Activated CD4-positive, CD25-positive, alpha-beta regulatory T cell (primary cell): ENCODE data around the gene KLHL18.
"Not testable (repeated sequence)": the region's sequence is repeated elsewhere in the genome, so short reads cannot be mapped to it uniquely, and the experiment has no call there.

ENCODE experiments used
- DNase-seq, 4 experiments: peaks; one replicate each; lab custom pipeline; 2025; lab: John Stamatoyannopoulos, UW

KLHL18 gene

DNA sequence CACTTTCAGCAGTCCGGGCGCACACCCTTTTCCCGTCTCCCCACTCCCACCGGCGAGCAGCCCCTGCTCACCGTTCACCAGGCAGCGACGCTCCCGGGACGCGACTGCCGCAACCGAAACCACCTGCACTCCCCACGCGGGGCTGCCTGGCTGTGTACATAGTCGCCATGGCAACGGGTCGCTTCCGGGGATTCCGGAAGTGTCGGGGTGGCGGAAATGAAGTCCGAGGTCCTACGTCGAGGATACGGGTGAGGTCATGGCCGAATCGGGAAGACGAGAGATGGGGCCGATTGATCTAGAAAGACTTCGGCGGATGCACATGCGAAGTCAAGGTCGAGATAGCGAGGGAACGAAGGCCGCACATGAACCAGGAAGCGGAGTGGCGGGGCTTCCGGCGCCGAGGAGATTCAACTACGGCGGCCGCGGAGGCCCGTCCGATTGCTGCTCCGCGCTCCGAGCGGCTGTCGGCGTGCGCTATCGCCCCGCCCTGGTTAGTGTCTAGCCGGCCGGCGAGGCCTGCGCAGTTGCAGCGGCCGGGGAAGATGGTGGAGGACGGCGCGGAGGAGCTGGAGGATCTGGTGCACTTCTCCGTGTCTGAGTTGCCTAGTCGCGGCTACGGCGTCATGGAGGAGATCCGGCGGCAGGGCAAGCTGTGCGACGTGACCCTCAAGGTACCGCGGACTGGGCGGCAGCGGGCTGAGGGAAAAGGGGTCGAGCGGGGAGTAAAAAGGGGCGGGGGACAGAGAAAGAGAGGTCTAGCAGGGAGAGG, at the start of gene KLHL18, which contains the start of gene KIF9:
Gene KLHL18, plus strand, starts transcription at position 521 of the 769 bp plus-strand sequence. Its CDS starts 22 bp downstream, at position 543.
Gene KIF9, minus strand, starts transcription at position 376 of the 769 bp plus-strand sequence. CDS start 5,425 bp downstream, outside the sequence.
- DNase-seq: peak; percentile 85 to 95 (median 94)

DNA sequence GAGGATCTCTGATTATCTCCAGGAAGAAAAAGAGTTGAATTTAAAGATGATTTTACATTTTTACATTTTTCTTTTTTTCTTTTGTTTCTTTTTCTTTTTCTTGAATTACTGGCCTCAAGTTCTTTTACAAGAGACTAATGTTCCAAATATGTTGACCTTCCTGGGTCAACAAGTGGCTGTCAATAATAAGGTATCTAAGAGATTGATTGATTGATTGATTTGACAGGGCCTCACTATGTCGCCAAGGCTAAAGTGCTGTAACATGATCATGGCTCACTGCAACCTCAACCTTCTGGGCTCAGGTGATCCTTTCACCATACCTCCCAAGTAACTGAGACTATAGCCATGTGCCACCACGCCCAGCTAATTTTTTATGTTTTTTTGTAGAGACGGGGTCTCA, 44.7 kb upstream of the KLHL18 start:
- DNase-seq: no peak

DNA sequence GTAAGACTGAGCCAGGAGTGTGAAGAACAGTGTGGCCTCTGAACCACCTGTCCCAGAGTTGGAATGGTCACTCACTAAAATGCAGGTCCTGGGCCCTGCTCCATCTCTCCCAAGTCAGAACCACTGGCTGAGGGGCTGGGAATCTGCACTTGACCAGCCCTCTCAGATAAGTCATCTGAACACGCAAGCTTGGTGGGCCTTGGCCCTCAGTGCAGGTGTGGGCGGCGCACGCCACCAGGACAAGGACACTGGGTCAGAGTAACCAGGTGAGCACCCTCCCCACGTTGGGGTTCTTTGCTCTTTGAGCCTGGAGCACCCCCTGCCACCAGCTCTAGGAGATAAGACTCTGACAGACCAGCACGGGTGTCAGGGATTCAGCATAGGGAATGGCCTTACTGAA, 42.8 kb upstream of the KLHL18 start:
- no peak for DNase-seq

DNA sequence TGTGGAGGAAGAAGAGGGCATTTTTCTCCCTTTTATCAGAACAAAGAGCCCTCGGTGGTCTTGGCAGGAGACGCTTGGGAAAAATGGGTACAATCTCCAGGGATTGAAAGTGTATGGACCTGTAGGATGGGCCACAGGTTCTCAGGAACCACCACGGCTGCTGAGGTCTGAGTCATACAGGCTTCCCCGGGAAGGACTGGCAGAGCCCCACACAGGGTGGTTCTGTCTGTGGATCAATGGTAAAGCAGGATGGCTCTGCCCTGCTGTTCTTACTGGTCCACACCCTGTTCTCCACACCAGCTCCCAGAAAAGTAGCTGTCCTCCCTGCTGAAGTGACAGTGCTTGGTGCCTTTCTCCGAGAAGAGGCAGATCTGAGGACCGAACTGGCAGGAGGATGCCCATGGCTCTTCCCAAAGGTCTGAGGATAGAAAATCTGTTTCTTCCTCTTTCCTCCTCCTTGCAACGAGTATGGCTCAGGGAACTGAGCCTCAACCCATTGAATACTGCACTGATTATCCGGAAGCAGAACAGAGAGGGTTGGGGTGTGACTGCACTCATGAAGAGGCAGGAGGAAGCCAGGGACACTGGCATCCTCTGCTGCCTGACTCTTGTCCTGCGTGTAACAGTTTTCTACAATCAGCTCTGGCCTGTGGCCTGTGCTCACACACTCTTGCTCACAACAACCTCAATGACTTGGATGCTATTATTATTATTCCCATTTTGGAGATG, 39.2 kb upstream of the KLHL18 start:
- no peak for DNase-seq

DNA sequence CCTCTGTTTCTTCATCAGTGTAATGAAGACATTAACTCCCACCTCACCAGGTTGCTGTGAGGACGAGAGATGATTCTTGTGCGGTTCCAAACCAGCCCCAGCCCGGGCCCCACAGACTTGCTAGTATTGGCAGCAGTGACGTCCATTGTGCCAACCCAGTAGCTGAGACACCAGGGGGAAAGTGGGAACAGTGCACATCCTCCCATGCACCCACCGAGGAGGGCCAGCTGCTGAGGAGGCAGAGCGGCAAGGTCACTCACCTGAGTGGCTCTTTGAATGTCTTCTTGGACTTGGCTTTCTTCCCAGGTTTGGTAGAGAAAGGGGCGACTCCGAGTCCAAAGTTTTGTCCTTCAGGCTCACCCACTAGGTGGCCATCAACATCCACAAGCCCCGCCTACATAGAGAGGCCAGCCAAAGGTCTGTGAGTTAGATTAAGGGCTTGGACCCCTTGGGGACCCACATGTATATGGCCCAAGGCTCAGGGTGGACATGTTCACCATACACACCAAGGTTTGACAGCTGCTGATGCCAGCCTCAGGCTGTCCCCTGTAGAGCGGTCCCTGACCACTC, 38.1 kb upstream of the KLHL18 start:
- DNase-seq: no peak

DNA sequence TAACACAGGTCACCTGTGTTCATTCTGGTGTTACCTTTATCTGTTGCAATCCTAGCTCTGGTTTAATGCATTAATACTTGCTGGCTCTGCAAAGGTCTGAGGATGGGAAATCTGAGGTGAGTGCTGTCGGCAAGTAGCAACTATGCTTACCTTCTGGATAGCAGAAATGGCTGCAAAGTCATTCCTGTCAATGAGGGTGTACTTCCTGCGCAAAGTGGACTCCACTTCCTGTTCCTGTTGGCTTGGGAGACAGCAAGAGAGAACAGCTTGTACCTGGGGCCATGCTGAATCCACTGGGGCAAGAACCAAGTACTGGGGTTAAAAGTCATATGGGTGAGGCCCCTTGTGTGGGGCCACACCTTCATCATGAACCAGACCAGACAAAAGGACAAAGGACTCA, 37.5 kb upstream of the KLHL18 start:
- DNase-seq: no peak

DNA sequence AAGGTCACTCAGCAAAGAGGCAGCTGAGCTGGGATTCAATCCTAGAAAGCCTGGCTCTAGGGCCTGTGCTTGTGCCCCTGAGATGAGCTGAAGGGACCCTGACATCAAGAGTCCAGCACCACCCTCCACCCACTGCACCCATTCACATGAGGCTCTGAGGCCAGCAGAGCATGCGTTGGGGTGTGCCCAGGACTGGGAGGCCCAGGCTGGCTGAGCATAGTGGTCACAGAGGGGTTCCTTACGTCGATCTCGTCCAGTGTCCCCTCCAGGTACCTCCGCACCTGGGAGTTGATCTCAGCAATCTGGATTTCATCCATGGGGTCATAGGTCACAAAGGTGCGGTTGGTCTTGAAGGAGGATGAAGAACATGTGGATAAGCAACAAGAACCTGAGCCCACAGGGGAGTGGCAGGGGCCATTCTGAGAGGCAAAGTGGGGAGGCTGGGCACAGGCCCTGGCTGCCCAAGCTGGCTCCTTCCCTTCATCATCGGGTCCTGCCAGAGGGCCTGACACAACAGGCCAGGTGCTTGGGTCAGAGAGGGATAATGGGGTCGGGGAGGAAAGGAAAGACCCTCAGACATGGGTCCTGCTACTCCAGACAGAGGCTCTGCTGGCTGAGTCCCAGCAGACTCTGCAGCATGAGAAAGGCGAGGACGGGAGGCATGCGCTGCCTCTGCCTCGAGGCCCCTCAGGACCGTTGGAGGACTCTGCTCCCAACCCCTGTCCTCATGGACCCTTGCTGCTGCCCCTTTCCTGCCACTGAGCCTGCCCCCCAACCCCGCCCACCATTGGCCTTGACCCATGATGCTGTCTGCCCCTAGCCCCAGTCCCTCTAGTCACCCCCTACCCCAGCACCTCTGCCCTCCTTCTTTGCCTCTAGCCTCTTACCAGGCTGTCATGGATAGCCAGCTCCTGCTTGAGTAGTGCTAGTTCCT, 35.3 kb upstream of the KLHL18 start:
- DNase-seq: no peak

DNA sequence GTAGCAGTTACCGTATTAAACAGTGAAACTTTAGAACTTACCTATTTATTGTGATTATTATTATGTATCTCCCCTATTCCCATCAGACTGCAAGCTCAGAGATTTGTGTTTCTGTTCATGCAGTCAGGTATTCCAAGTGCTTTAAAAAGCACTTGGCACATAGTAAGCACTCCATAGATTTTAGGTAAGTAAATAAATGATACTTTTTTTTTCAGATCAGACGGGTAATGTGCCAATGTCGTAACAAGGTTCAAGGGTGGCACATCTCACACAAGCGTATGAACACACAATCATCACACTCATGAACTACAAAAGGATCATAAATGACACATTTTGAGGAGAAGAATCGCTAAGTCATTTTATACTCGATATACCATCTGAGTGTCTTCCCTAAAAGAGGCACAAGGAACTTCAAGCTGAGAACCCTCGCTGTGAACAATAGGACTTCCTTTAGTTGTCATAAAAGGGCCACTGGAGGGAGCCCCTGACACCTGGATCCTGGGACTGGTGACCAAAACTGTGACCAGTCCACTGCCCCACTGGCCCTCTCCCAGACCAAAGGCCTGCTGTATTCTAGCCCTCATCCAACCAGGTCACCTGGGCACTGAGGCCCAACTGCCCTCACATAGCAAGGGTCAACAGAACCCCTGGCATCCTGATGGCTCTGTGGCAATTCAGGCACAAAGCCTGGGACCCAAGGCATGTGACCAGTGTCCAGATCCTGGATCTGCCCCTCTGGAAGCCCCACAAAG, 32.3 kb upstream of the KLHL18 start:
- DNase-seq: no peak

DNA sequence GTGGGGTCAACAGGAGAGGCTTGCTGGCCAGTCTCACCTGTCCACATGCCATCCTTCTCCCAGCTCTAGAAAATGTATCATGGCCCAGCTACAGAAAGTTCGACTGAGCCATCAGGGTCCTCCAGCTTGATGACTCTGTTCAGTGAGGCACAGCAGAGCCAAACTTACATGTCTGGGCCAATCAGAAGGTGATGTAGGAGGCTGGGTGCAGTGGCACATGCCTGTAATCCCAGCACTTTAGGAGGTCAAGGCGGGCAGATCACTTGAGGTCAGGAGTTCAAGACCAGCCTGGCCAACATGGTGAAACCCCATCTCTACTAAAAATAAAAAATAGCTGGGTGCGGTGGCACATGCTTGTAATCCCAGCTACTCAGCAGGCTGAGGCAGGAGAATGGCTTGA, 31.7 kb upstream of the KLHL18 start:
- not testable (repeated sequence) for DNase-seq

DNA sequence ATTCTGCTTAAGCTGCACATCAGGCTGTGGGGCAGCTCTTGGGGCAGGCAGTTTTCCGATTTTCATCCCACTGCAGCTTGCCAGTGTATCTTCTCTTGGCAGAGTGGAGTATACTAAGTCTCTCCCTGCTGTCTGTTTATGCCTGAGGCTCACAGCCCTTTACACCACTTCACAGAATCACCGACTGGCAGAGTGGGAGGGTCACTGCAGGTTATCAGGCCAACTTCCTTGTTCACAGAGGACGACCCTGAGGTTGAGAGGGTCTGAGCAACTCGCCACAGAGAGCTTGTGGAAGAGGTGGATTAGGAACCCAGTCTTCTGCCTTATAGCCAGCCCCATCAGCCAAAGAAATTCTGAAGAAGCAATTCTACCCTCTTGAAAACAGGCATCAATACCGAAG, 31.1 kb upstream of the KLHL18 start:
- no peak for DNase-seq

DNA sequence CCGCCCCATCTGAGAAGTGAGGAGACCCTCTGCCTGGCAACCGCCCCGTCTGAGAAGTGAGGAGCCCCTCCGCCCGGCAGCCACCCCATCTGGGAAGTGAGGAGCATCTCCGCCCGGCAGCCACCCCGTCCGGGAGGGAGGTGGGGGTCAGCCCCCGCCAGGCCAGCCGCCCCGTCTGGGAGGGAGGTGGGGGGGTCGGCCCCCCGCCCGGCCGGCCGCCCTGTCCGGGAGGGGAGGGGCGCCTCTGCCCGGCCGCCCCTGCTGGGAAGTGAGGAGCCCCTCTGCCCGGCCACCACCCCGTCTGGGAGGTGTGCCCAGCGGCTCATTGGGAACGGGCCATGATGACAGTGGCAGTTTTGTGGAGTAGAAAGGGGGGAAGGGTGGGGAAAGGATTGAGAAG, 26.4 kb upstream of the KLHL18 start:
- not testable (repeated sequence) for DNase-seq

DNA sequence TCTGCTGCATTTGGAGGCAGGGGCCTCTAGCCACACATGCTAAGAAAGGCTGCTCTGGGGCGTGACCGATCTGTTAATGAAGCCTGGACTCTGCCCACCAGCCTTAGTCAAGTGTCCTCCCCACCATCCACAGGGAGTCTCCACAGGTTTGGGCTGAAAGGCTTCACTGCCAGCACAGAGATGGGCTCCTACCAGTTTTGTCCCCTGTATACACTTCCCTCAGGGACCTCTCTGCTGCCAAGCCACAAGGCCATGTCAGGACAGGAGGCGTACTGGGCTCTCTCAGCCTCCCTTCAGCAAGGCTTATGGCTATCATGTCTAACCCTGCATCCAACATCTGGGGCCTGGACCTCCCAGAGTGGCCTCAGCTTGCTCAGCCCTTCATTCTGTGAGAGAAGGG, 23.6 kb upstream of the KLHL18 start:
- no peak for DNase-seq

DNA sequence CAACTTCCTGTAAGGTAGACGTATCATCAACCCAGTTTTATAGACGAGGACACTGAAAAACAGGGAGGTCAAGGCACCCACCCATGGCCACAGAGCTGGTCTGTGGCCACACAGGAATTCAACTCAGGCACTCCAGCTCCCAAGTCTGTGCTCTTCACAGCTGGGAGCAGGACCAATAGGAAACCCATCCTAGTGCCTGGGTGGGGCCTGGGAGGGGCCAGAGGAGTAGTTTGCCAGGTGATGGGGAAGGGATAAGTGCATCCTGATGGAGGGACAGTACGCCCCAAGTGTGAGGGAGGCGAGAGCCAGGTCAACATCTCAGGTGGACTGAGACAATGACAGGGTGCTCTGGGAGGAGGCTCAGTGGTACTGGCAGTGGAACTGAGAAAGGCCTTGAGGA, 22.1 kb upstream of the KLHL18 start:
- DNase-seq: no peak

DNA sequence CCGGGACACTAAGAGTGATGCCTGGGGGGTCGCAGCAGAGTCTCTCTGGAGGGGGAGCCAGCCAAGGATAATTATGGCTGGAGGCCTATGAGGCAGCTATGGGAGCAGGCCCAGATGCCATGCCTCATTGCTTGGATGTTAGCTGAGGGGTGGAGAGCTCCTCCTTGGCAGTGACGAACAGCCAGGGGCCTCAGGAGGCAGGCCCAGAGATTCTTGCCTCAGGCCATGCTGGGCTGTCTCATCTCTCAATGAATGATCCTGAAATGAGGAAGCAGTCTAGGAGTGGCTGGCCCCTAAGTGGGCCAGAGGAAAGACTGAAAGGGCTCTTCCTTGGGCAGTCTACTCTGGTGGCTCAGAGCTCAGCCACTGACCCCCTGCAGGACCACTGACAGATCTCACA, 21.4 kb upstream of the KLHL18 start:
- DNase-seq: no peak

DNA sequence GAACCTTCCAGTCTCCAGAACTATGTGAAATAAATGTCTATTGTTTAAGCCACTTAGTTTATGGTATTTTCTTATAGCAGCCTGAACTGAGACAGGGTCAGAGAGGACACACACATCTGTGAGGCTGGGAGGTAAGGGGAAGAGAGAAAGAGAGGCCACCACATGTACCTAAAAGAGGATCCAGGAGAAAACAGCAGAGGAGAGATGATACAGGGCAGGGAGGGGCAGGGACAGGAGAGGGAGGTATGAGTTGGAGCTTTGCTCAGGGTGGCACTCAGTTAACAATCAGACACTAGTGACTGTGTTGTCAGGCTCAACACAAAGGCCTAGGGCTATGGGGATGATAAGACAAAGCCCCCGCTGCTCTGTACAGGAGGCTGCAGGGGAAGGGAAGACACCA, 17.7 kb upstream of the KLHL18 start:
- DNase-seq: no peak

DNA sequence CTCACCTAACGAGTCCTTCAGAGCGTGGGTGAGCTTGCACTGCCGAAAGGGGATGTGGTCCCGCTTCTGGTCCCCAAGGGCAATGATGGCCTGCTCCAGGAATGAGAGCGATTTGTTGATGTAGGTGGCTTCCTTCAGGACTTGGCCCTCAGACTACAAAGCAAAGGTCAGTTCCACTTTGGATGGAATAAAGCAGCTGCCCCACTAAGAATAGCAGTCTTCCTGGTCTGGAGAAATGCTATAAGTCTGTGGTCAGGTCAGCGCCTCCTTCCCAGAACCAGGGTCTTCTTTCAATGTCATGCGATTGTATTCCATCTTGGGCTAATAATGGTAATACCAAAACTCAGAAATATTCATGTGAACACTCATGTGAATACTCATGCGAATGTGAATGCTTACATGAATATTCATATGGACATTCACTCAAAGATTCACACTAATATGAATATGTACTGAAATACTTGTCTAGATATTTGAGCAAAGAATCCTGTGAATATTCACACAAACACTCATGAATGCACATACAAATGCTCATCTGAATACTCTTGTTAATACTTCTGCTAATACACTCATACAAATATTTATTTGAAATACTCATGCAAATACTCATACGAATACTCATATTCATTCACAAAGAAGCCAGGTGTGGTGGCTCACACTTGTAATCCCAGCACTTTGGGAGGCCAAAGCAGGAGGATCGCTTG, 16.9 kb upstream of the KLHL18 start:
- no peak for DNase-seq

DNA sequence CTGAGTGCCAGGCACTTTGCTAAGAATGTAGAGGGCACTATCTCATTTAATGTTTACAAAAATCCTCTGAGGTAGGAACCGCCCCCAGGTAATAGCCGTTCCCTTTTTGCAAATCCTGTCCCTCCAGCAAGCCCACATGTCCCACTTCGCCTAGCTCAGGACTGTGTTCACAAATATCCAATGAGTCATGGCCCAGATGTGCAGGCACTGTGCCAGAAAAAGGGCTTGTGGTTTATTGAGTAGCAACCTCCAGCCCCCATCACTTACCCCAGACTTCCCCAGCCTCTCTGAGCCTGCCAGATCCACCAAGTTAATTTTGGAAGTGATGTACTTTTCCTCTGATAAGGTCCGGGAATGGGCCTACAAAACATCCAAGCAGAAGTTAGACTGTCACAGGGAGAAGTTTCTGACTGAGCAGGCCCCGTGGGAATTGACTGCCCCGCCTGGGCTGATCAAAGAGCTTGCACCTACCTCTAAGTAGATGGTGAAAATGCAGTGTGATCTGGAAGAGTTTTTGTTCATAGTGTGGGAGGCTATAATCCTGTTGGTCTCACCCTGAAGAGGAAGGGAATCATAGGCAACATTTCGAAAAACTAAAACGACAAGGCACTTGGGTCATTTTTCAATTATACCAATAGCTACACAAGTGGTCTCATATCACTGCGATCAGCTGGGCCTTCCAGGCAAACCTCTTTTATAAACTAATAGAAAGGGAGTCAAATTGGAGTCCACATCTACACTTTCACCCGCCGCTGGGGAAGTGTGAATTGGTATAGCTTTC, 15.8 kb upstream of the KLHL18 start:
- DNase-seq: peak in 1 of 4 experiments; percentile 14

DNA sequence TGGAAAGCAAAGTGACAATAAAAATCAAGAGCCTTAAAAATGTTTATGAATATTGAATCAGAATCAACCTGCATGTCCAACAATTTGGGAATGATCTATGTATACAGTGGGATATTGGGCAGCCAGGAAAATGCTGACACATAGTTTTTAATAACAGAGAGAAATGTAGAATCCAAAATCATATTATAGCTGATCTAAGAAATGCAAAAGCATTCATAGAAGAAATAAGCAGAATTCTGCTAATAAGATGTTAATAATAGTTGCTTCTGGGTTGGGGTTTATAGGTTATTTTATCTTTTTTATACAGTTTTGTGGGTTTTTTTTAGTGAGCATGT, 15.3 kb upstream of the KLHL18 start:
- DNase-seq: no peak

DNA sequence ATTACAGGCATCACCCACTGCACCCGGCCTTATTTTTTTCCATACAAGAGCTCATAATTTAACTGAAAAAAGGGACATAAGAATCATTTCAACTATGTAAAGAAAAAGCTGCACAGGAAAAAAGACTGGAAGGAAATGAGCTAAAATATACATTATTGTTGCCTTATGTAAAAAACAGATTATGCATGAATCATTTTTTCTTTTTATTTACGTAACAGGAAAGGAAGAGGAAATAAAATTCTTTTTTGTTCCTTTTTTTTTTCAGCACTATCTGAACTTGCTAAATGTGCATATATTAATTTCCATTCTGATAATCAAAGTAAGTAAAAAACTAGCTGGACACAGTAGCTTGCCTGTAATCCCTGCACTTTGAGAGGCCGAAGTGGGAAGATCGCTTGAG, 12.2 kb upstream of the KLHL18 start:
- DNase-seq: no peak

DNA sequence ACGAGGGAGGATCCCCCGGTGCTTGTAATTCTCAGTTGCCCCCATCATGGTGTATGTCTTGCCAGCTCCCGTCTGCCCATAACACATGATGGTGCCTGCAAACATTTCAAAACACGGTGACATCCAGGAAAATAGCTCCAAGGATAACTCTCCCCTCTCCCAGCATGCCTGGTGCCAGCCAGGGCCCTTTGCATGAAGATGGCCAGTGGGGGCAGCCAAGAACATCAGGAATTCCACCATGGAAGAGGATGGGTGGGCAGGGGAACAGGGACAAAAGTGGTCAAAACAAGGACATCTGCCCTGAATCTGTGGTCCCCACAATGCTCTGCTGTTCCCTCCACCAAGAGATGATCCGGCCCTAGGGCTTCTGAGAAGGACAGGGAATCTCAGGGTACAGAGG, 9.2 kb upstream of the KLHL18 start:
- DNase-seq: no peak
